ENCODE results near the gene GET4. TPM values are rescaled to one million over a fixed set of nuclear protein-coding genes. Genes with fewer than 3 reads are reported as not detected.

GET4 gene
- polyA plus RNA-seq, 1 experiment, result 21.7 TPM

- TF ChIP-seq CTCF (IDR thresholded peaks at IDR 0.05; ENCODE audit: insufficient read depth, low read depth, low read length), result no peak
- H3K36me3 ChIP-seq (ENCODE audit: control insufficient read depth, insufficient read depth, low read length), result peaks cover 5% of the 10 kb centered on the region; the same call in 1 of the 2 replicates
- no peak overlapping the region for H3K4me3 ChIP-seq (ENCODE audit: low read depth, low read length)
- POLR2A ChIA-PET, result no interaction called here
- CTCF ChIA-PET, result no interaction called here
- DNase-seq (ENCODE audit: low read depth), result no peak
- no peaks in the 10 kb centered on the region for H3K27me3 ChIP-seq (ENCODE audit: control insufficient read depth, insufficient read depth, low read length)
Measured at GRCh38 chr7:901041-901387, 24.7 kb downstream of the GET4 start.

- Histone ChIP-seq H3K27me3 (ENCODE audit: control insufficient read depth, insufficient read depth, low read length) (no peaks in the 10 kb centered on the region), H3K4me3 (ENCODE audit: low read depth, low read length) (no peak overlapping the region), H3K36me3 (ENCODE audit: control insufficient read depth, insufficient read depth, low read length) (peaks cover 5% of the 10 kb centered on the region; the same call in 1 of the 2 replicates)
- ChIA-PET POLR2A (interaction anchor here (0.6 kb wide), 1 partner anchor 13 kb away, joined by 3 read pairs; no protein-coding TSS in a partner anchor), CTCF (no interaction called here)
- peak; percentile 12 for DNase-seq (ENCODE audit: low read depth)
- TF ChIP-seq CTCF (IDR thresholded peaks at IDR 0.05; ENCODE audit: insufficient read depth, low read depth, low read length), result no peak
Measured at GRCh38 chr7:901388-902154, 25.2 kb downstream of the GET4 start.

GRCh38 chr7:902996-903395, 26.6 kb downstream of the GET4 start:
- ChIA-PET POLR2A (no interaction called here), CTCF (no interaction called here)
- no peaks in the 10 kb centered on the region for H3K36me3 ChIP-seq (ENCODE audit: control insufficient read depth, insufficient read depth, low read length)
- no peak for DNase-seq (ENCODE audit: low read depth)
- no peaks in the 10 kb centered on the region for H3K27me3 ChIP-seq (ENCODE audit: control insufficient read depth, insufficient read depth, low read length)
- no peak overlapping the region for H3K4me3 ChIP-seq (ENCODE audit: low read depth, low read length)
- no peak for TF ChIP-seq CTCF (IDR thresholded peaks at IDR 0.05; ENCODE audit: insufficient read depth, low read depth, low read length)

- no peak overlapping the region for H3K4me3 ChIP-seq (ENCODE audit: low read depth, low read length)
- ChIA-PET POLR2A (no interaction called here), CTCF (no interaction called here)
- TF ChIP-seq CTCF (IDR thresholded peaks at IDR 0.05; ENCODE audit: insufficient read depth, low read depth, low read length), result no peak
- no peaks in the 10 kb centered on the region for H3K36me3 ChIP-seq (ENCODE audit: control insufficient read depth, insufficient read depth, low read length)
- no peak for DNase-seq (ENCODE audit: low read depth)
- no peaks in the 10 kb centered on the region for H3K27me3 ChIP-seq (ENCODE audit: control insufficient read depth, insufficient read depth, low read length)
Measured at GRCh38 chr7:903921-904755, 27.8 kb downstream of the GET4 start.

GRCh38 chr7:904847-905246, 28.5 kb downstream of the GET4 start:
- Histone ChIP-seq H3K27me3 (ENCODE audit: control insufficient read depth, insufficient read depth, low read length) (no peaks in the 10 kb centered on the region), H3K36me3 (ENCODE audit: control insufficient read depth, insufficient read depth, low read length) (no peaks in the 10 kb centered on the region), H3K4me3 (ENCODE audit: low read depth, low read length) (no peak overlapping the region)
- no peak for TF ChIP-seq CTCF (IDR thresholded peaks at IDR 0.05; ENCODE audit: insufficient read depth, low read depth, low read length)
- ChIA-PET POLR2A (no interaction called here), CTCF (no interaction called here)
- no peak for DNase-seq (ENCODE audit: low read depth)

Data from BJ (cell line).